GM13977 (cell line): ENCODE data around the gene SLC16A10.
"Not testable (repeated sequence)": the region's sequence is repeated elsewhere in the genome, so short reads cannot be mapped to it uniquely, and the experiment has no call there.

Source experiments
- DNase-seq: peaks from one replicate; pipeline ENCODE4 v3.0.0; 2012; ENCODE audit warnings: low spot score
- in situ Hi-C: fragments of 300-500 bp; cut with MboI; formaldehyde crosslinking; loops from one replicate; pipeline ENCODE4 v1.12.0; 2022; ENCODE audit warnings: low sequenced_read_pairs, low pct_unique_long_range_greater_than_20kb, mixed read lengths, inconsistent platforms; ENCODE audit not compliant: unreplicated experiment
- TF ChIP-seq, protein P1 (sequence below): IDR thresholded peaks from 2 replicates; pipeline ENCODE4 v1.5.1; 2012; ENCODE audit warnings: mild to moderate bottlenecking, control low read depth; ENCODE audit not compliant: insufficient read depth; ENCODE audit errors: extremely low read depth, missing control alignments

Gene SLC16A10

DNA sequence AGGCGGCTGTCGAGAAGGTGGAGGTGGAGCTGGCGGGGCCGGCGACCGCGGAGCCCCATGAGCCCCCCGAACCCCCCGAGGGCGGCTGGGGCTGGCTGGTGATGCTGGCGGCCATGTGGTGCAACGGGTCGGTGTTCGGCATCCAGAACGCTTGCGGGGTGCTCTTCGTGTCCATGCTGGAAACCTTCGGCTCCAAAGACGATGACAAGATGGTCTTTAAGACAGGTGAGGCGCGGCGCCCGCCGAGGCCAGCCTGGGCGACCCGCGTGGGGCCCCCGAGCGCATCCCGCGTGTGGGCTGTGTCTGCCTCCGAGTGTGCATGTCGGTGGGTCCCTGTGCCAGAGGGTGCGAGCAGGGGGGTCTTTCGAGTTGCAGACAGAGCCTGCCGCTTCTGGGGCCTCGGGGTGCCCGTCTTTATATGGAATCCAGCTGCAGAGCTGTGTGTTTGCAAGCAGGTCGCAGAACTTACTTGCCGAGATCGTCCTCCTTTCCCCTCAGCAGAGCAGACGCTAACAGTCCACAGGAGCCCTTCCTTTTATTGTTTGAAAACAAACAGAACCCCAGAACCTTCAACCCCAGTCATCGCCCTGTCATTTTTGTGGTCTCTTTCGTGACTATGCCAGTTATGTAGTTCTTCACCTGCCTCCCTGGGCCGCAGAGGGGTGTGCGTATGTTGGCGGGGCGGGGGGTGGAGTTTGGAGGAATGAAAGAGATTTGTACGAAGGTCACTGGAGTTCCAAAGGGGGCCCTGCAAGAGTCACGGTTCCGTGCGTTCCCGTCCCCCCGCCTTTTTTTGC, 766 bp downstream of the SLC16A10 start:
- TF ChIP-seq, protein P1, sequence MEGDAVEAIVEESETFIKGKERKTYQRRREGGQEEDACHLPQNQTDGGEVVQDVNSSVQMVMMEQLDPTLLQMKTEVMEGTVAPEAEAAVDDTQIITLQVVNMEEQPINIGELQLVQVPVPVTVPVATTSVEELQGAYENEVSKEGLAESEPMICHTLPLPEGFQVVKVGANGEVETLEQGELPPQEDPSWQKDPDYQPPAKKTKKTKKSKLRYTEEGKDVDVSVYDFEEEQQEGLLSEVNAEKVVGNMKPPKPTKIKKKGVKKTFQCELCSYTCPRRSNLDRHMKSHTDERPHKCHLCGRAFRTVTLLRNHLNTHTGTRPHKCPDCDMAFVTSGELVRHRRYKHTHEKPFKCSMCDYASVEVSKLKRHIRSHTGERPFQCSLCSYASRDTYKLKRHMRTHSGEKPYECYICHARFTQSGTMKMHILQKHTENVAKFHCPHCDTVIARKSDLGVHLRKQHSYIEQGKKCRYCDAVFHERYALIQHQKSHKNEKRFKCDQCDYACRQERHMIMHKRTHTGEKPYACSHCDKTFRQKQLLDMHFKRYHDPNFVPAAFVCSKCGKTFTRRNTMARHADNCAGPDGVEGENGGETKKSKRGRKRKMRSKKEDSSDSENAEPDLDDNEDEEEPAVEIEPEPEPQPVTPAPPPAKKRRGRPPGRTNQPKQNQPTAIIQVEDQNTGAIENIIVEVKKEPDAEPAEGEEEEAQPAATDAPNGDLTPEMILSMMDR: no peak
- in situ Hi-C loops: no loop called here
- peak; percentile 47 for DNase-seq

- TF ChIP-seq, protein P1: no peak
- in situ Hi-C loops: no loop called here
- no peak for DNase-seq
Measured at GRCh38 chr6:111088668-111089003, 1.3 kb downstream of the SLC16A10 start.

DNA sequence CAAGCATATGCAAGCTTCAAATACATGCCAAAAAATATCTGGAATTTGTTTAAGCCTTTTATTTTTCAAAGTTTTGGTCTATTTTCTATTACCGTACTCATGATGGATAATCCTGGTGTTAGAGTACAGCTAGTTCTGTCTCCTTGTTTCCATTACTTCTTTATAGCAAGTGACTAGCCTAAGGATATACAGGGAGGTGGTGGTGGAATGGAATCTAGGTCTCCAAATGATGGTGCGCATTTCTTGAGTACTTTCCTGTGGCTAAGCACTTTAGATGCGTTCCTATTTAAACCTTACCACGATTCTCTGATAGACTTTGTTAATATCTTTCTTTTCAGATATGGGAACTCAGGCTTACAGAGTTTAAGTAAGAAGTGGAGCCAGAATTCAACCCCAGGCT, 3.5 kb downstream of the SLC16A10 start:
- TF ChIP-seq, protein P1: no peak
- in situ Hi-C loops: no loop called here
- no peak for DNase-seq

GRCh38 chr6:111091987-111092386, 4.7 kb downstream of the SLC16A10 start:
- no peak for DNase-seq
- TF ChIP-seq, protein P1: no peak
- in situ Hi-C loops: no loop called here

DNA sequence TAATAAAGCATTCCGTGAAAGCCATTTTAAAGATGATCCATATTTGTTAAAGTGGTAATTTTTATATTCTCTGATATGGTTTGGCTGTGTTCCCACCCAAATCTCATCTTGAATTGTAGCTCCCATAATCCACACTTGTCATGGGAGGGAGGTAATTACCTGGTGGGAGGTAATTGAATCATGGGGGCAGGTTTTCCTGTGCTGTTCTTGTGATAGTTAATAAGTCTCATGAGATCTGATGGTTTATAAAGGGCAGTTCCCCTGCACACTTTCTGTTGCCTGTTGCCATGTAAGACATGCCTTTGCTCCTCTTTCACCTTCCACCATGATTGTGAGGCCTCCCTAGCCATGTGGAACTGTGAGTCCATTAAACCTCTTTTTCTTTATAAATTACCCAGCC, 8.2 kb downstream of the SLC16A10 start:
- DNase-seq, in situ Hi-C loops: not testable (repeated sequence)

DNA sequence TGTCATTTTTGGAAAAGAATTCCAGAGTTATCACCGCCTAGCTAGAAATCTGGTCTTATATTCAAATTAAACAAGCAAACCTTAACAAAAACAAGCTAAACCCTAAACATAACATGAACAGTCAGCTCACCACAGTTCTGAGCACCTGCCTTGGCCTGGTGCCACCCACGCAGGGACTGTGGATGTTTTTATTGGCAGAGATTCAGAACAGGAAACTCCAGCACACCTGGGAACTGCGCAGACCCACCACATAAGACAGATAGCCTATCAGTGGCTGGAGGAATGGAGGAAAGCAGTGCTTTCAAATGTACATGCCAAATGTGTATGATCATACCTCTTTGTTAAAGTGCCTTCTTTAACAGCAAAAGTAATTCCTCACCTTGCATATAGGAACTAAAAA, 8.9 kb downstream of the SLC16A10 start:
- TF ChIP-seq, protein P1: no peak
- no peak for DNase-seq
- in situ Hi-C loops: no loop called here

DNA sequence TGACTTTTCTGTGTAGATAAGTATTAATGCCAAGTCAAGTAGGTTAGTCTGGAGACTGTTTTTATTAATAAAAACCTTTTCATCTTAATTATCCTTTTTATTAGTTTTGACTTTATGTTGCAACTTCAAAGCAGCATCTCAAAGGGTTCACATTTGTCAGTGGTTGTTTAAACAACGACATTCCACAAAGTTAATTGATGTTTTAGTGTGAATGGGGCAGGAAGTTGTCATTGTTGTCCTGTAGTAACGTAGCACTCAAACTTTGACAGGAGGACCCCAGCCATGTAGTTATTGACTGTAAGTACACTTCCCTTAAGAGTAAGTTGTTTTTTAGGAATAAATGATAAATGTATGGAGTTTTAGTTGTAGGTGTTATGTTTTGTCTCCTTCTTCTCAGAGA, 11.3 kb downstream of the SLC16A10 start:
- DNase-seq: no peak
- in situ Hi-C loops: no loop called here
- TF ChIP-seq, protein P1: no peak
